Heart left ventricle (tissue), 16 donors: Measurements from ENCODE around the gene PIP5K1A. TPM values are rescaled to one million over a fixed set of nuclear protein-coding genes. Genes with fewer than 3 reads are reported as not detected.

Experiments used
- ATAC-seq, 4 donors: fragments of 200-7000 bp; cut with Tn5 transposase; one replicate each; pipeline ENCODE4 v1.9.1; 2020 to 2022; ENCODE audit warnings: moderate library complexity in 4 of 4, mild to moderate bottlenecking in 3 of 4, moderate number of reproducible peaks in 1 of 4
- DNase-seq, 5 donors: peaks; one replicate each; pipeline ENCODE4 v3.0.0-alpha.2; 2020
- H3K27ac ChIP-seq, 12 donors: fragments of 200-600 bp; sonication (generic) in 4 of 12; one replicate each; pipeline versions ENCODE4 v1.5.0 to v1.8.0; 2016 to 2022; ENCODE audit warnings: mild to moderate bottlenecking in 2 of 12
- H3K27me3 ChIP-seq, 9 donors: fragments of 200-600 bp; sonication (generic) in 2 of 9; one replicate each; pipeline versions ENCODE4 v1.5.1 to v1.8.0; 2016 to 2022; ENCODE audit warnings: mild to moderate bottlenecking in 3 of 9
- H3K36me3 ChIP-seq, 9 donors: fragments of 200-600 bp; sonication (generic) in 2 of 9; one replicate each; pipeline versions ENCODE4 v1.5.0 to v1.8.0; 2018 to 2022; ENCODE audit warnings: mild to moderate bottlenecking in 2 of 9
- H3K4me1 ChIP-seq, 12 donors: fragments of 200-600 bp; sonication (generic) in 4 of 12; one replicate each; pipeline versions ENCODE4 v1.5.0 to v1.8.0; 2016 to 2022; ENCODE audit warnings: mild to moderate bottlenecking in 3 of 12
- H3K4me3 ChIP-seq, 12 donors: fragments of 200-600 bp; sonication (generic) in 4 of 12; one replicate each; pipeline versions ENCODE4 v1.5.0 to v1.8.0; 2017 to 2022; ENCODE audit warnings: mild to moderate bottlenecking in 9 of 12, moderate library complexity in 4 of 12
- H3K9me3 ChIP-seq, 12 donors: fragments of 200-600 bp; sonication (generic) in 4 of 12; one replicate each; pipeline versions ENCODE4 v1.5.0 to v1.8.0; 2016 to 2022; ENCODE audit warnings: mild to moderate bottlenecking in 1 of 12
- CTCF ChIP-seq, 12 donors: fragments of 200-600 bp; sonication (generic) in 4 of 12; IDR thresholded peaks; one replicate each; pipeline versions ENCODE4 v1.5.0 to v1.8.0; 2018 to 2022; ENCODE audit warnings: antibody characterized with exemption in 12 of 12, mild to moderate bottlenecking in 5 of 12
- POLR2A ChIP-seq, 2 donors: fragments of 450-650 bp; IDR thresholded peaks; one replicate each; pipeline ENCODE4 v1.6.1; 2017; ENCODE audit warnings: antibody characterized with exemption in 2 of 2, mild to moderate bottlenecking in 2 of 2, moderate library complexity in 2 of 2
- WGBS, 4 donors: extraction: QIAGEN DNeasy Blood & Tissue Kit in 2 of 4; methylation state at CpG; one replicate each; pipeline versions ENCODE4 v1.1.5 to v1.1.7; 2013 to 2018; 5-methylcytosine and 5-hydroxymethylcytosine counted together
- intact Hi-C, 10 donors: fragments of 100-400 bp; cut with DNase I; formaldehyde crosslinking; loops; one replicate each; pipeline versions ENCODE4 v1.11.1 to v1.14.2; 2022
- polyA plus RNA-seq, 2 donors: library from polyadenylated mRNA; stranded (reverse); fragments of 200-250 nt; gene quantifications; one replicate each; pipeline ENCODE4 v1.2.3, GENCODE V29; 2013
- total RNA-seq, 9 donors: library from RNA; depleted of rRNA in 2 of 9; stranded (reverse); fragments of >200 nt in 2 of 9; fragmentation: NEBNext Ultra II Directional in 3 of 9; extraction: Animal tissue kit (Norgen Biotek cat#: 25700) in 3 of 9; gene quantifications; one replicate each; pipeline versions ENCODE4 v1.1.0 to v1.2.4, GENCODE V29; 2016 to 2023
- donor health status: ischemic (EF 13 %, LVEDD 7.1; RV severe dilation, severe dysfunction).
- donor health status: healthy with polysubstance abuse.
- donor health status: DM: no; HTN: yes; CAD: no.
- donor health status: DM: no; HTN: no; CAD: no.
- donor health status: ischemic (EF 25% LVEDD 6.9; RV normal size, moderate dysfunction).
- donor health status: ischemic (EF 25% LVEDD 5.7; RV mildly dilated, moderate dysfunction).
- donor health status: healthy.
- donor health status: DM: yes; HTN: yes; CAD: no.
- donor health status: ischemic (EF 35%, LVEDD 5.7; RV mildly dilated, moderate dysfunction).
- donor health status: nonischemic (EF 11% LVEDD 7.7; RV severe dilation, severe dysfunction).
- donor health status: DM: yes; HTN: yes; CAD: no.
- donor health status: PGD.
- donor health status: ischemic (EF 29% LVEDD 5.4; RV normal size, mild dysfunction).
- donor health status: nonischemic (EF 23%, LVEDD 6.1; RV moderate dilation, normal function).

The PIP5K1A gene
- total and polyA plus RNA-seq, 11 donors: 20.5 to 48.8 (median 36.5) TPM

- H3K27me3 ChIP-seq: no peaks in the 10 kb centered on the region
- H3K4me1 ChIP-seq: no peaks in the 10 kb centered on the region
- H3K27ac ChIP-seq: no peak overlapping the region
- peaks cover 0 to 87% (median 82%) of the 10 kb centered on the region in 9 donors for H3K36me3 ChIP-seq
- intact Hi-C loops: no loop called here
- 87 to 96% (median 90%) methylated on average over 14 of the region's 14 CpGs for WGBS, 4 donors
- TF ChIP-seq POLR2A (IDR thresholded peaks at IDR 0.05) (no peak), CTCF (IDR thresholded peaks at IDR 0.05) (no peak)
- no peak overlapping the region for H3K4me3 ChIP-seq
- H3K9me3 ChIP-seq: no peaks in the 10 kb centered on the region
- no peak for DNase-seq
- no peak for ATAC-seq
Measured at GRCh38 chr1:151265446-151266236, 67.3 kb downstream of the PIP5K1A start.

- Histone ChIP-seq H3K4me1 (peaks cover 0 to 1% (median 0%) of the 10 kb centered on the region in 12 donors), H3K27ac (no peak overlapping the region), H3K36me3 (peaks cover 0 to 89% (median 83%) of the 10 kb centered on the region in 9 donors), H3K4me3 (no peak overlapping the region), H3K27me3 (no peaks in the 10 kb centered on the region), H3K9me3 (no peaks in the 10 kb centered on the region)
- 92 to 100% (median 96%) methylated on average over 3 of the region's 3 CpGs for WGBS, 4 donors
- intact Hi-C loops: no loop called here
- no peak for TF ChIP-seq CTCF (IDR thresholded peaks at IDR 0.05)
- TF ChIP-seq POLR2A (IDR thresholded peaks at IDR 0.05): no peak
- DNase-seq: no peak
- no peak for ATAC-seq
Measured at GRCh38 chr1:151266315-151266714, 68.0 kb downstream of the PIP5K1A start.

GRCh38 chr1:151266821-151267220, 68.5 kb downstream of the PIP5K1A start:
- WGBS, 4 donors: 75 to 79% (median 77%) methylated on average over 8 of the region's 8 CpGs
- no peak for ATAC-seq
- Histone ChIP-seq H3K4me3 (no peak overlapping the region), H3K9me3 (no peaks in the 10 kb centered on the region), H3K27ac (no peak overlapping the region), H3K27me3 (no peaks in the 10 kb centered on the region), H3K36me3 (peaks cover 0 to 87% (median 81%) of the 10 kb centered on the region in 9 donors), H3K4me1 (peaks cover 0 to 6% (median 1%) of the 10 kb centered on the region in 12 donors)
- TF ChIP-seq CTCF (IDR thresholded peaks at IDR 0.05) (no peak), POLR2A (IDR thresholded peaks at IDR 0.05) (no peak)
- no peak for DNase-seq
- intact Hi-C loops: no loop called here

GRCh38 chr1:151267760-151268159, 69.4 kb downstream of the PIP5K1A start:
- no peak overlapping the region for H3K27ac ChIP-seq
- peaks cover 0 to 8% (median 1%) of the 10 kb centered on the region in 12 donors for H3K4me1 ChIP-seq
- H3K27me3 ChIP-seq: no peaks in the 10 kb centered on the region
- peaks cover 0 to 78% (median 73%) of the 10 kb centered on the region in 9 donors for H3K36me3 ChIP-seq
- DNase-seq (no peak), ATAC-seq (no peak)
- no peaks in the 10 kb centered on the region for H3K9me3 ChIP-seq
- H3K4me3 ChIP-seq: no peak overlapping the region
- intact Hi-C loops: no loop called here
- TF ChIP-seq CTCF (IDR thresholded peaks at IDR 0.05) (no peak), POLR2A (IDR thresholded peaks at IDR 0.05) (no peak)
- WGBS, 4 donors: 75 to 80% (median 78%) methylated on average over 4 of the region's 4 CpGs
